ENCODE measurements around the gene PTPRF. TPM values are rescaled to one million over a fixed set of nuclear protein-coding genes. Genes with fewer than 3 reads are reported as not detected.
"Not testable (repeated sequence)": the region's sequence is repeated elsewhere in the genome, so short reads cannot be mapped to it uniquely, and the experiment has no call there.

Gene PTPRF
- total and polyA plus RNA-seq, 4 donors: 40.0 to 160 (median 92.1) TPM

- TF ChIP-seq CTCF (IDR thresholded peaks at IDR 0.05; ENCODE audit: control extremely low read depth, extremely low read depth): no peak
- WGBS, 2 donors: 95 to 96% methylated on average over 7 of the region's 7 CpGs
Observed at GRCh38 chr1:43637267-43637666, 106.6 kb downstream of the PTPRF start.

GRCh38 chr1:43638381-43638780 is 107.7 kb downstream of the PTPRF start:
- not testable (repeated sequence) for H3K27me3 ChIP-seq (ENCODE audit: control insufficient read depth in 3 of 3, insufficient read depth in 3 of 3, low read length in 2 of 3)

More at GRCh38 chr1:43637267-43637666, 106.6 kb downstream of the PTPRF start:
- Histone ChIP-seq H3K9ac (ENCODE audit: insufficient read depth in 1 of 2, low read length in 2 of 2) (no peak overlapping the region), H3K27me3 (ENCODE audit: control insufficient read depth in 3 of 3, insufficient read depth in 3 of 3, low read length in 2 of 3) (no peaks in the 10 kb centered on the region), H3K4me3 (no peak overlapping the region), H3K4me1 (ENCODE audit: control insufficient read depth in 5 of 5, insufficient read depth in 5 of 5, low read length in 5 of 5) (peaks cover 0 to 7% (median 0%) of the 10 kb centered on the region in 5 donors), H3K9me3 (ENCODE audit: control insufficient read depth in 4 of 4, insufficient read depth in 3 of 4, low read length in 3 of 4) (no peaks in the 10 kb centered on the region), H3K27ac (ENCODE audit: low read depth in 1 of 2, low read length in 1 of 2) (no peak overlapping the region), H3K36me3 (ENCODE audit: control insufficient read depth in 4 of 4, insufficient read depth in 4 of 4, low read length in 4 of 4) (no peaks in the 10 kb centered on the region)
- ATAC-seq (ENCODE audit: insufficient read depth, low FRiP score): no peak
- no peak for DNase-seq

GRCh38 chr1:43639976-43640794 is 109.5 kb downstream of the PTPRF start:
- no peak for ATAC-seq (ENCODE audit: insufficient read depth, low FRiP score)
- Histone ChIP-seq H3K36me3 (ENCODE audit: control insufficient read depth in 4 of 4, insufficient read depth in 4 of 4, low read length in 4 of 4) (no peaks in the 10 kb centered on the region), H3K27ac (ENCODE audit: low read depth in 1 of 2, low read length in 1 of 2) (no peak overlapping the region), H3K4me1 (ENCODE audit: control insufficient read depth in 5 of 5, insufficient read depth in 5 of 5, low read length in 5 of 5) (no peaks in the 10 kb centered on the region), H3K9me3 (ENCODE audit: control insufficient read depth in 4 of 4, insufficient read depth in 3 of 4, low read length in 3 of 4) (no peaks in the 10 kb centered on the region), H3K4me3 (no peak overlapping the region), H3K9ac (ENCODE audit: insufficient read depth in 1 of 2, low read length in 2 of 2) (no peak overlapping the region), H3K27me3 (ENCODE audit: control insufficient read depth in 3 of 3, insufficient read depth in 3 of 3, low read length in 2 of 3) (peaks cover 0 to 2% (median 0%) of the 10 kb centered on the region in 3 donors)
- WGBS, 2 donors: 68 to 80% methylated on average over 5 of the region's 5 CpGs
- no peak for TF ChIP-seq CTCF (IDR thresholded peaks at IDR 0.05; ENCODE audit: control extremely low read depth, extremely low read depth)
- no peak for DNase-seq

More at GRCh38 chr1:43638381-43638780, 107.7 kb downstream of the PTPRF start:
- 87 to 100% methylated on average over 2 to 3 of the region's 4 CpGs for WGBS, 2 donors
- H3K27ac ChIP-seq (ENCODE audit: low read depth in 1 of 2, low read length in 1 of 2); H3K4me3 ChIP-seq; DNase-seq; H3K9ac ChIP-seq (ENCODE audit: insufficient read depth in 1 of 2, low read length in 2 of 2); ATAC-seq (ENCODE audit: insufficient read depth, low FRiP score); H3K36me3 ChIP-seq (ENCODE audit: control insufficient read depth in 4 of 4, insufficient read depth in 4 of 4, low read length in 4 of 4); H3K9me3 ChIP-seq (ENCODE audit: control insufficient read depth in 4 of 4, insufficient read depth in 3 of 4, low read length in 3 of 4); H3K4me1 ChIP-seq (ENCODE audit: control insufficient read depth in 5 of 5, insufficient read depth in 5 of 5, low read length in 5 of 5): not testable (repeated sequence)

GRCh38 chr1:43644558-43644957 is 113.9 kb downstream of the PTPRF start:
- H3K27ac ChIP-seq (ENCODE audit: low read depth in 1 of 2, low read length in 1 of 2): no peak overlapping the region
- TF ChIP-seq CTCF (IDR thresholded peaks at IDR 0.05; ENCODE audit: control extremely low read depth, extremely low read depth): no peak
- peaks cover 0 to 5% (median 3%) of the 10 kb centered on the region in 3 donors for H3K27me3 ChIP-seq (ENCODE audit: control insufficient read depth in 3 of 3, insufficient read depth in 3 of 3, low read length in 2 of 3)
- ATAC-seq (ENCODE audit: insufficient read depth, low FRiP score) (no peak), DNase-seq (no peak)
- H3K36me3 ChIP-seq (ENCODE audit: control insufficient read depth in 4 of 4, insufficient read depth in 4 of 4, low read length in 4 of 4): no peaks in the 10 kb centered on the region
- H3K9ac ChIP-seq (ENCODE audit: insufficient read depth in 1 of 2, low read length in 2 of 2): no peak overlapping the region
- WGBS, 2 donors: 52 to 79% methylated on average over 1 of the region's 1 CpG
- no peaks in the 10 kb centered on the region for H3K9me3 ChIP-seq (ENCODE audit: control insufficient read depth in 4 of 4, insufficient read depth in 3 of 4, low read length in 3 of 4)
- no peaks in the 10 kb centered on the region for H3K4me1 ChIP-seq (ENCODE audit: control insufficient read depth in 5 of 5, insufficient read depth in 5 of 5, low read length in 5 of 5)
- no peak overlapping the region for H3K4me3 ChIP-seq
